HL-60 (cell line): ENCODE data around the gene MR1.

ENCODE experiments used
- GABPA ChIP-seq: IDR thresholded peaks from 2 replicates; pipeline ENCODE4 v1.6.1; 2012; ENCODE audit warnings: low read depth
- POLR2AphosphoS5 ChIP-seq: IDR thresholded peaks from 2 replicates; pipeline ENCODE4 v1.6.1; 2012; ENCODE audit warnings: low read depth
- SPI1 ChIP-seq: IDR thresholded peaks from 2 replicates; pipeline ENCODE4 v1.6.1; 2012; ENCODE audit warnings: low read depth, mild to moderate bottlenecking, borderline replicate concordance
- TF ChIP-seq, protein P1 (sequence below): IDR thresholded peaks from one replicate; pipeline ENCODE4 v1.5.1; 2011; ENCODE audit warnings: low read length, control low read depth, inconsistent platforms; ENCODE audit not compliant: insufficient read depth
- TF ChIP-seq, protein P2 (sequence below): IDR thresholded peaks from 2 replicates; pipeline ENCODE4 v1.6.1; 2012; ENCODE audit warnings: low read depth; ENCODE audit not compliant: insufficient replicate concordance

DNA sequence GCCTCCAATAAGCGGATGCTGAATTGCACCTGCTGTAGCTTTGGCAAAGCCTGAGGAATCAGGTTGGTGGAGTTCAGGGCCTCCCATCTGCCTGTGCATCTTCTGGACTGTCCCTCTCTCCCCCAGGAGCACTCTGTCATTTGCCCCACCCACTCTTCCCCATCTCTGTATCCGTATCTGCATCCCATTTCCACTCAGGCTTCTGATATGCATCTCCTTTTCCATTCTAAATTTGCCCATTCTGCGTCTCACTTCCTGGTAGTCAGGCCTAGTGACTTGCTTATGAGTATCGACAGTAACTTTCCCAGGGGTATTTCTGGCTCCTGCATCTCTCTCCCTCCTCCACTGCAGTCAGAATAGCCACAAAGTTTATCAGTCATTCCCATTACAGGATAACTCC, 15.6 kb downstream of the MR1 start:
- TF ChIP-seq, protein P1, sequence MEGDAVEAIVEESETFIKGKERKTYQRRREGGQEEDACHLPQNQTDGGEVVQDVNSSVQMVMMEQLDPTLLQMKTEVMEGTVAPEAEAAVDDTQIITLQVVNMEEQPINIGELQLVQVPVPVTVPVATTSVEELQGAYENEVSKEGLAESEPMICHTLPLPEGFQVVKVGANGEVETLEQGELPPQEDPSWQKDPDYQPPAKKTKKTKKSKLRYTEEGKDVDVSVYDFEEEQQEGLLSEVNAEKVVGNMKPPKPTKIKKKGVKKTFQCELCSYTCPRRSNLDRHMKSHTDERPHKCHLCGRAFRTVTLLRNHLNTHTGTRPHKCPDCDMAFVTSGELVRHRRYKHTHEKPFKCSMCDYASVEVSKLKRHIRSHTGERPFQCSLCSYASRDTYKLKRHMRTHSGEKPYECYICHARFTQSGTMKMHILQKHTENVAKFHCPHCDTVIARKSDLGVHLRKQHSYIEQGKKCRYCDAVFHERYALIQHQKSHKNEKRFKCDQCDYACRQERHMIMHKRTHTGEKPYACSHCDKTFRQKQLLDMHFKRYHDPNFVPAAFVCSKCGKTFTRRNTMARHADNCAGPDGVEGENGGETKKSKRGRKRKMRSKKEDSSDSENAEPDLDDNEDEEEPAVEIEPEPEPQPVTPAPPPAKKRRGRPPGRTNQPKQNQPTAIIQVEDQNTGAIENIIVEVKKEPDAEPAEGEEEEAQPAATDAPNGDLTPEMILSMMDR = no peak
- TF ChIP-seq GABPA (no peak), POLR2AphosphoS5 (no peak), SPI1 (no peak)
- TF ChIP-seq, protein P2, sequence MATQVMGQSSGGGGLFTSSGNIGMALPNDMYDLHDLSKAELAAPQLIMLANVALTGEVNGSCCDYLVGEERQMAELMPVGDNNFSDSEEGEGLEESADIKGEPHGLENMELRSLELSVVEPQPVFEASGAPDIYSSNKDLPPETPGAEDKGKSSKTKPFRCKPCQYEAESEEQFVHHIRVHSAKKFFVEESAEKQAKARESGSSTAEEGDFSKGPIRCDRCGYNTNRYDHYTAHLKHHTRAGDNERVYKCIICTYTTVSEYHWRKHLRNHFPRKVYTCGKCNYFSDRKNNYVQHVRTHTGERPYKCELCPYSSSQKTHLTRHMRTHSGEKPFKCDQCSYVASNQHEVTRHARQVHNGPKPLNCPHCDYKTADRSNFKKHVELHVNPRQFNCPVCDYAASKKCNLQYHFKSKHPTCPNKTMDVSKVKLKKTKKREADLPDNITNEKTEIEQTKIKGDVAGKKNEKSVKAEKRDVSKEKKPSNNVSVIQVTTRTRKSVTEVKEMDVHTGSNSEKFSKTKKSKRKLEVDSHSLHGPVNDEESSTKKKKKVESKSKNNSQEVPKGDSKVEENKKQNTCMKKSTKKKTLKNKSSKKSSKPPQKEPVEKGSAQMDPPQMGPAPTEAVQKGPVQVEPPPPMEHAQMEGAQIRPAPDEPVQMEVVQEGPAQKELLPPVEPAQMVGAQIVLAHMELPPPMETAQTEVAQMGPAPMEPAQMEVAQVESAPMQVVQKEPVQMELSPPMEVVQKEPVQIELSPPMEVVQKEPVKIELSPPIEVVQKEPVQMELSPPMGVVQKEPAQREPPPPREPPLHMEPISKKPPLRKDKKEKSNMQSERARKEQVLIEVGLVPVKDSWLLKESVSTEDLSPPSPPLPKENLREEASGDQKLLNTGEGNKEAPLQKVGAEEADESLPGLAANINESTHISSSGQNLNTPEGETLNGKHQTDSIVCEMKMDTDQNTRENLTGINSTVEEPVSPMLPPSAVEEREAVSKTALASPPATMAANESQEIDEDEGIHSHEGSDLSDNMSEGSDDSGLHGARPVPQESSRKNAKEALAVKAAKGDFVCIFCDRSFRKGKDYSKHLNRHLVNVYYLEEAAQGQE = no peak
